GM12864 (cell line): ENCODE results near the gene NRN1.

Source experiments
- DNase-seq: peaks from one replicate; pipeline ENCODE4 v3.0.0-alpha.2; 2011; ENCODE audit warnings: low read depth
- H3K4me3 ChIP-seq: 2 replicates; pipeline ENCODE4 v1.5.1; 2011; ENCODE audit warnings: mild to moderate bottlenecking, low read depth, low read length, control low read depth
- CTCF ChIP-seq: IDR thresholded peaks from 2 replicates; pipeline ENCODE4 v1.5.1; 2011; ENCODE audit warnings: low read depth, mild to moderate bottlenecking, moderate library complexity, low read length, control low read depth, inconsistent platforms; ENCODE audit errors: missing control alignments

Gene NRN1

GRCh38 chr6:5996714-5997419 is 9.9 kb downstream of the NRN1 start:
- H3K4me3 ChIP-seq, result peak overlapping the region; percentile 59
- TF ChIP-seq CTCF, result no peak
- DNase-seq, result no peak

DNA sequence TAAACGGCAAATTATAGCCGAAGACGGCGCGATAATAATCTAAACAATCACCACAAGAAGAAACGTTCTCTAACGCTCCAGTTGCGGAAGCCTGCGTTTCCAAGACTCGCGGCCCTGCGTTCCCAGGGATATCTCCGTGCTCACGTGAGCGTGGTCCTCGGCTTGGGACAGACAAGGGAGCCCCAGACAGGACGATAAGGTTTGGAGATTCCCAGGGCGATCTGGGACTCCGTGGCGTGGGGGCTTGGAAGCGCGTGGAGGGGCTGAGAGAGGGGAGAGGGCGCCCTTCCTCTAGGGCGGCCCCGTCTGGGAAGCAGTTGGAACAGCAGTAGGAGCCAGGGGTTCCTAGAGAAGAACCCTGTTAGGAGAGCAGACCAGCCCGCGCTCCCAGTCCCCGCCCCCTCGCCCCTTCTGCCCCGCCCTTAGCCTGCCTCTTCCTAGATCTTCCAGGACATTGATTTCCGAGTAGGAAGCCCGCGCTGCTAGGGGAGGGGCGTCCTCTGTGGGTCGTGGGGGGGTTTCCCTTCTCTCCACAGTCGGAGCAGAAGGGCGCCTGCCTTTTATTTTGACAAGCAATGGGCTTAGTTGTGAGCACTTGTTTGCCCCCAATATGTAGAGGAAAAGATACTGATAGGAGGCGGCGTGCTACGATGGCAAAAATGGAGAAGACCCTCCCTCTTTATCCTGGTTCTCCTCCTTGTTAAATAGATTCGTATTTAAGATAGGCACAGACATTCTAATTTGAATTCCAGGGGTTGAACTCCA is 10.6 kb downstream of the NRN1 start:
- DNase-seq, result no peak
- TF ChIP-seq CTCF, result no peak
- H3K4me3 ChIP-seq, result peak overlapping the region; percentile 59

- DNase-seq, result no peak
- no peak overlapping the region for H3K4me3 ChIP-seq
- TF ChIP-seq CTCF, result no peak
Measured at GRCh38 chr6:5995658-5995948, 11.1 kb downstream of the NRN1 start.

DNA sequence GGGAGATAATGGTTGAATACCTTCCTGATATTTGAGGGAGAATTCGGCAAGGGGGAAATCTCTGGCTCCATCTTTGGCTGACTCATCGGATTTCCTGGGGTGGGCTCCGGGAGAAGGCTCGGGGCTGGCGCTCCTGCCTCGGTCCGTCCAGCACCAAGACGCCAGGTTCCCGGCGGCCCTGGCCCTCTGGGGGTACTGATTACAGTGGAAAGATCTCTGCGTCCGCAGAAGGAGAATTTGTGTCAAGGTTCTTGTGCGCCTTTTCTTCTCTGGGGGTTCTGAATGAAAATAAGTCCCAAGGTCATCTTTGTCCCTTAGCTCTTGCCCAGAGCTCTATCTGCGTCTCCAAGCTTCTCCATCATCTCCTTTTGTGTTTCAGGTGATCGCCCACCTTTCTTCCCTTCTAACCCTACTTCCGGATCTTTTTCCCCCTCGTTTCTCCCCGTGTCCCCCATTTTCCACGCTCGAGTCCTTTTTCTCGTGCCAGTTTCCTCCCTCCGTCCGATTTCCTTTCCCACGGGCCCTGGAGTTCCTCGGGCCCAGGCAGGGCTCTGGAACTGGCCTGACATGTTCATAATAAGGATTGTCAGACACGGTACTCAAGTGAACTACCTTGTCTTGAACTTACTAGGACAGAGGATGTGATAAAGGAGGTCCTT is 11.6 kb downstream of the NRN1 start:
- TF ChIP-seq CTCF, result no peak
- no peak overlapping the region for H3K4me3 ChIP-seq
- no peak for DNase-seq

- DNase-seq, result no peak
- TF ChIP-seq CTCF, result peak; percentile 21
- H3K4me3 ChIP-seq, result no peak overlapping the region
Measured at GRCh38 chr6:5994234-5994998, 12.3 kb downstream of the NRN1 start.

- TF ChIP-seq CTCF, result no peak
- no peak overlapping the region for H3K4me3 ChIP-seq
- no peak for DNase-seq
Measured at GRCh38 chr6:5992551-5993225, 14.0 kb downstream of the NRN1 start.
